Adipose tissue (tissue), 3 donors: ENCODE data around the gene ARID5B. TPM values are rescaled to one million over a fixed set of nuclear protein-coding genes. Genes with fewer than 3 reads are reported as not detected.

Experiments used
- H3K27ac ChIP-seq: one replicate; pipeline ENCODE4 v1.5.1; 2013; ENCODE audit warnings: low read depth, low read length
- WGBS, 3 donors: extraction: QIAGEN DNeasy Blood & Tissue Kit; methylation state at CpG; one replicate each; pipeline ENCODE4 v1.1.7; 2013; 5-methylcytosine and 5-hydroxymethylcytosine counted together
- polyA plus RNA-seq, 3 donors: library from polyadenylated mRNA; stranded (reverse); fragments of 200-250 nt; gene quantifications; one replicate each; pipeline ENCODE4 v1.2.3, GENCODE V29; 2013
- donor health status: healthy with polysubstance abuse.
- donor health status: Bipolar disorder and iron deficiency.
- donor health status: healthy.

ARID5B gene
- polyA plus RNA-seq, 3 donors = 3.3 to 59.6 (median 36.6) TPM

GRCh38 chr10:62014510-62014909, 113.0 kb downstream of the ARID5B start:
- WGBS, 3 donors = 95 to 99% (median 95%) methylated on average over 3 of the region's 3 CpGs
- no peak overlapping the region for H3K27ac ChIP-seq

DNA sequence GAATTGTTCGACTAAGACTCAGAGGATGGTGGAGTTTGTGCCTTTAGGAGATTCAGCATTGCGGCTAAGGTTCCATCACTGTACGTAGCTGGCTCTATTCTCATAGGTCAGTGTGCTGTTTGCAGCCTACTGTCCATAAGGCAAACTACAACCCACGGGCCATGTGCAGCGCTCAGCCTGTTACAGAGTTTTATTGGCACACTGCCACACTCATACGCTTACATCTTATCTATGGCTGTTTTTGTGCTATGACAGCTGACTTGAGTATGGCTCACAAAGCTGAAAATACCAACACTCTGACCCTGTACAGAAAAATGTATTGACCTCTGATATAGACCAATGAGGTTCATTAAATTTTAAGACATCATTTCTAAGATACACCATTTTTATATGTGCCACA, 114.5 kb downstream of the ARID5B start:
- 74 to 93% (median 88%) methylated on average over 6 of the region's 6 CpGs for WGBS, 3 donors
- no peak overlapping the region for H3K27ac ChIP-seq

- no peak overlapping the region for H3K27ac ChIP-seq
- WGBS, 3 donors = 58 to 81% (median 64%) methylated on average over 10 of the region's 10 CpGs
Observed at GRCh38 chr10:62016623-62017490, 115.4 kb downstream of the ARID5B start.

- H3K27ac ChIP-seq = no peak overlapping the region
Observed at GRCh38 chr10:62017491-62017870, 116.0 kb downstream of the ARID5B start.

DNA sequence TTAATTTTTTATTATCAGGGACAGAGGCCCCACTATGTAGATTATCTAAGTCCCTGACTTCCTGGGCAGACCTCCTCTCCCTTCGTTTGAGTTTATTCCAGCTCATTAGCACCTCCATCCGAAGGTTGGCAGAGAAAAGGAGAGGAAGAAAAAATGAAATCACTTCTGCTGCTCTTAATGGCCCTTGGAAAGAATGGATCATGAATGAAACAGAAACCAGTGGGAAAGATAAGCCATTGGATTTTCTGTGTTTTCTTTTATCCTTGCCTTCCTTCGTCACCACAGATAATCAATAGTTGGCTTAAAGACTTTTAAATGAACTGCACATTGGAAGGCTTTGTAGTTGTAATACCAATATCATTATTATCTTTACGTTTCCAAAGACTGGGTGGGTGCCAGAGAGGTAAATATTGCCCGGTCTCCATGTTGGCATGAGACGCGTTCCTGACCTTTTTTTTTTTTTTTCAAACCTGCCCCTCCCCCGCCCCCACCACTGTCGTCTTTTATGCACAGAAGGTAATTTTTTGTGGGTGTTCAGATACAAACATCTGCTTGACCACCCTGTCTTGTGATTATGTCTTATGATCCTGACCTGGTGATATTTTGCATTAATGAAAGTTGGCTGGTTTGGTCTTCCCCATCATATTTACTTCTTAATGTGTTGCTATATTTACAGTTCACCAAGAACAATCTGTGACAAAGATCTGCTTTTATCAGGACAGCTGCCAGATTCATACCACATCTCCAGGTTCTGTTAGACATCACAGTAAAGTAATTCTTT, 116.8 kb downstream of the ARID5B start:
- WGBS, 3 donors = 38 to 82% (median 77%) methylated on average over 9 of the region's 9 CpGs
- H3K27ac ChIP-seq = no peak overlapping the region

- WGBS, 3 donors = 73 to 82% (median 73%) methylated on average over 8 of the region's 8 CpGs
- H3K27ac ChIP-seq = no peak overlapping the region
Observed at GRCh38 chr10:62019013-62019684, 117.7 kb downstream of the ARID5B start.

DNA sequence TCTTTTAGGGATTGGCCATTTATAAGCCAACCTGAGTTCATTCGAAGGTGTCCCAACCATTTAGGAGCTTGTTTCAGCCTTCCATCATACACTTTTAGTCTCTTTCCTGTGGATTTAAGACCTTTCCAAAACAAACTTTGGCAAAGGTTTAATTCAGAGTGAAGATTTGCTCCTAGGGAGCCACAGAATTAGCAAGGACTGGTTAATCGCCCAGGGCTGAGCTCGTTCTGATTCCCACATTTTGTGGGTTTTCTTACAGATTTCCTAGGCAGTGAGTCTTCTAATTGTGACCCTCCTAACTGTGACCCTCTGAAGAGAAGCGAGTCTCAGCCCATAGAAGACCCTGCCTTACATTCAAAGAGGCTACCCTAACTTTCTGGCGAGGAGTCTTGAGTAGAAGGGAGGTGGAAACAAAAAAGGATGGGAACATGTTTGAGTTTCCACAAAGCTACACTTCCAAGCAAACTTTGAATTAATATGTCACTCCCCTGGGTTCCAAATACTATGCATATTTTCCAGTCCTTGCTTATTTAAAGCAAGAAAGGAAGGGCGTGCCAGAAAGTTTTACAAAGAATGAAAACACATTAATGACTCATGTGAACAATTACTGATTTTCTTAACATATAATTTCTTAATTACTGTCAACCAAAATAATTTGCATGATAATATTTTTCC, 118.3 kb downstream of the ARID5B start:
- no peak overlapping the region for H3K27ac ChIP-seq

GRCh38 chr10:62021128-62021665, 119.7 kb downstream of the ARID5B start:
- 87 to 93% (median 93%) methylated on average over 2 of the region's 2 CpGs for WGBS, 3 donors
- H3K27ac ChIP-seq = no peak overlapping the region

More for the DNA sequence above, 118.3 kb downstream of the ARID5B start:
- WGBS, 3 donors = 67 to 84% (median 72%) methylated on average over 6 of the region's 6 CpGs

- no peak overlapping the region for H3K27ac ChIP-seq
- 75 to 81% (median 77%) methylated on average over 5 of the region's 5 CpGs for WGBS, 3 donors
Observed at GRCh38 chr10:62021978-62022802, 120.7 kb downstream of the ARID5B start.

GRCh38 chr10:62022830-62023229, 121.3 kb downstream of the ARID5B start:
- H3K27ac ChIP-seq = no peak overlapping the region
- WGBS, 3 donors = 38 to 74% (median 50%) methylated on average over 6 of the region's 6 CpGs

GRCh38 chr10:62023329-62023728, 121.8 kb downstream of the ARID5B start:
- 82 to 100% (median 92%) methylated on average over 1 of the region's 1 CpG for WGBS, 3 donors
- H3K27ac ChIP-seq = no peak overlapping the region

DNA sequence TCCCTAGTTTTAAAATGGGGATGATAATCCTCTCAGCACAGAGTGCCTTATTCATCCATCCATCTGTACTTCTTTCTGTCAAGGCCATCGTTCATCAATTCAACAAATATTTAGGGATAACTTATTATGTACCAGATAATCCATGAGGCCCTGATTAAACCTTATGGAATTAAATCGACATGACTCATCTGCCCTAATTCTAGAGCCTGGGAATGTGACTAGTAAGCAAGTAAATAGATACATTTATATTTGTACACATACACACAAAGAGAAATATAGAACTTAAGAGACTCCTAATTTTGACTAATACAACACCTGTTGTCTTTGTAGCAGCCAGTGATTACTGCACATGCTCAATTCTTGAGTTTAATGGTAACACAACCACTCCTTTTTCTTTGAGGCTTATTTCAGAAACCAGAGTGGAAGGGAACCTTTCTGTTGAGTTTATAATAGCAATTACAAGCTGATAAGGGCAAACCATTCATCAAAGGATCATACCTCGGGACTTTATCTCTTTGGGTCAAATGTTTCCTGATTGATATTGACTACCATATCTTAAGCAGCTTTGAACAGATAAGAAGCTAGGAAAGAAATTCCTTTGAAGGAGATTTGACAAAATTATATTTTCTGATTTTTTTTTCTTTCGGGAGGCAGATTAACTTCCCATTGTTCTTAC, 122.7 kb downstream of the ARID5B start:
- H3K27ac ChIP-seq = no peak overlapping the region

DNA sequence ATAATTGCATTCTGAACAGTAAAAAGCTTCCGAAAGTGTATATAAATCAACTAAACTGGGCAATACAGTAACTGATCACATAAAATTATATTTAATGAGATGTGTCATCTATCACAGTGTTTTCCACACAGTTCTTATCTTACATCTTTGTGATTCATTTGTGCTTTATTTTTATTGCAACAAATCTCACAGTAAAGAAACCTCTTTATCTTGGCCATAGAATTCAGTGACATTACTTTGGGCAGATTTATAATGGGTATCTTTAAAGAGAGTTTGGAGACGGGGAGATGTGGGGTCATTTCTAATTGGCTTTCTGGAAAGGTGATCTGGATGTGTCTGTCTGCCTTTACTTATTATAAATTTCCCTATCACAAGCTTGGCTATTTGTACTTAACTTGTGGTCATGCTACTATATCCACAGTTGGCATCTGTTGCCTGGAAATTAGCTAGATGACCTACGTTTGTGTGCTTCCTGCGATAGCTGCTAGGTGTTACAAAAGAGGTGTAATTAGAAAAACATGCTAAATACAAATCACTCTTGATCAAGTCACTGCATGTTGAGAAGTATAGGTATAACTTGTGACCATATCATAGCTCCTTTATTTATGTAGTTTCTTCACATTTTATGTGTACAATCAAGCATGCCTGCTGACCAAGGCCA, 123.8 kb downstream of the ARID5B start:
- H3K27ac ChIP-seq = no peak overlapping the region
- 84 to 87% (median 86%) methylated on average over 4 of the region's 4 CpGs for WGBS, 3 donors

More for the DNA sequence above, 122.7 kb downstream of the ARID5B start:
- 43 to 70% (median 67%) methylated on average over 4 of the region's 4 CpGs for WGBS, 3 donors

- no peak overlapping the region for H3K27ac ChIP-seq
- WGBS, 3 donors = 75 to 83% (median 81%) methylated on average over 4 of the region's 4 CpGs
Observed at GRCh38 chr10:62025901-62026879, 124.7 kb downstream of the ARID5B start.

DNA sequence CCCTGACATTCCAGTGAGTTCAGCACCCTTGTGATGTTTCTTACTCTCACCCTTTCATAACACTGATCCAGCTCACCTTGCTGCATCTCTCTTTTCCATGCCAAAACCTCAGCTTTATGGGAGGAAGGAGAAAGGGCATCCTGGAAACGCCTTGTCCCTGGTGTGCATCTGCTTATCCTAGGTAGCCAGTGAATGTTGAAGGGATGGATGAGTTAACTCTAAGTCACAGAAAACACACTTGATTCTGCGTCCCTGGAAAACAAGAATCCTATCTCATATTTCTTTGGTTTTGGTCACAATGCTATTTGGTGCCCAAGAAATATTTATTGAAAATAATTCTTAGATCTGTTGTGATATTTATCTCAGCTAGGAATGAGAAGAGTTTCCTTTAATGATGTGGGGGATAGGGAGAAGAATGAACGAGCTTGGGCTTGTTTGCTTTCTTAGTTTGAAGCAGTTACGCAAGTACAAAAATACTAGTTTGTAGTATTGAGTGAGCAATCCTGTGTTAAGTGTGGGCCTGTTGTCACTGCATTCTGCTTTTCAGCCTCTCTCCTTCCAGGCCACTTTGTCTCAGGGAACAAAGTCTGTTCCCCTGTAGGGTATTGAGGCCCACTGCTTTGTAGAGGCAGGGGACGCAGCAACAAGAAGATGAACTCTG, 126.5 kb downstream of the ARID5B start:
- 92 to 94% (median 93%) methylated on average over 5 of the region's 5 CpGs for WGBS, 3 donors

More for the DNA sequence above, 126.5 kb downstream of the ARID5B start:
- H3K27ac ChIP-seq = no peak overlapping the region
